Left renal cortex interstitium (tissue), 4 donors: ENCODE results near the gene SNX24. TPM values are rescaled to one million over a fixed set of nuclear protein-coding genes. Genes with fewer than 3 reads are reported as not detected.
"Not testable (repeated sequence)": the region's sequence is repeated elsewhere in the genome, so short reads cannot be mapped to it uniquely, and the experiment has no call there.

Experiments used
- DNase-seq, 4 donors: peaks; one replicate each; pipeline ENCODE4 v3.0.0-alpha.2; 2013; ENCODE audit warnings: low read depth in 4 of 4, low spot score in 2 of 4, missing footprints in 1 of 4
- polyA plus RNA-seq, 4 donors: library from polyadenylated mRNA; unstranded; fragments of 120-200 nt; gene quantifications; one replicate each; pipeline ENCODE4 v1.2.1, GENCODE V29; 2013; ENCODE audit not compliant: insufficient read length in 4 of 4

Gene SNX24
- polyA plus RNA-seq, 4 donors, result 20.3 to 24.7 (median 23.6) TPM

- no peak for DNase-seq
These were observed 112.0 kb downstream of the SNX24 start for GRCh38 chr5:122957457-122957856.

- no peak for DNase-seq
These were observed 114.5 kb downstream of the SNX24 start for GRCh38 chr5:122959740-122960445.

DNA sequence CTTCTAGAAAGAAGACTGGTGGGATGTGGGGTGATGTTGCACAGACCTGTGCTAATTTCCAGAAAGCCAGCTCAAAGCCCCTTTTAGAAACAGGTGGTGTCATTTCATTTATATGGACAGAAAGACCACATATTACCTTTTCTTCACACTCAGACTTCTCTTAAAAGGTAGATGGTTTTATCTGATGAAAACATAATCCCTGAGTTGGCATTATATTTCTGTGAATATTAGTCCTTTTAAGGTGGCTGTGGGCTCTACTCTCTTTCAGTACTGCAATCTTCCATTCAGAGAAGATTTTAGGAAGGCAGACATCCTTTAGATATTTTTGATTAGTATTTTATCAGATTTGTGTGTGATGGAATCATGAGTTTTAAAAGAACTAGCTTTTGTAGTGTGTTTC is 117.9 kb downstream of the SNX24 start:
- no peak for DNase-seq

GRCh38 chr5:122965111-122965510 is 119.7 kb downstream of the SNX24 start:
- no peak for DNase-seq

DNA sequence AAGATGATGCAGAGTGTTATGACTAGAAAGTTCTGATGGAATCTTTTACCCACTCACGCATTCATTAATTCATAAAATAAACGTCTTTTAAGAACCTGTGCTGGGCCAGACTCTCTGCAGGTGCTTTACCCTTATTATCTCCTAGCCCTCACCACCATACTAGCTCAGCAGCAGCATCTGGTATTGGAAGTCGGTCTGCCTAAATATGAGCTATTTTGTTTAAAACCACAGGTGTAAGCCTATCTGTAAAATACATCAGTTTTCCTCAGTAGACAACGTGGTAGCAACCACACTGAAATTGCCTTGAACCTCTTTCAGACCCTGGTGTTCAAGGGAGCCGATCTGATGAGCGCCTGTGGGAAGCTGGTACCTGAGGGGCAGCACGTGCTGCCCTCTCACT is 121.7 kb downstream of the SNX24 start:
- DNase-seq, result no peak

- DNase-seq, result no peak
These were observed 122.2 kb downstream of the SNX24 start for GRCh38 chr5:122967625-122968024.

DNA sequence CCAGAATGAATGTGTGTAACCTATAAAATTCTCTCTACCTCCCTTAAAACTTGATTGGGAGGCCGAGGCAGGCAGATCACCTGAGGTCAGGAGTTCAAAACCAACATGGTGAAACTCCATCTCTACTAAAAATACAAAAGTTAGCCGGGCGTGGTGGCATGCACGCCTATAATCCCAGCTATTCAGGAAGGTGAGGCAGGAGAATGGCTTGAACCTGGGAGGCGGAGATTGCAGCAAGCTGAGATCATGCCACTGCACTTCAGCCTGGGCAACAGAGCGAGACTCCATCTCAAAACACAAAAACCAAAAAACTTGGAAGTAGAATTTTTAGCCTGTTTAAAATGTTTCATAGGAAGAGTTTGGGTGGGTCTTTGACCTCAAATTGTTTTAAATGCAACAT is 122.6 kb downstream of the SNX24 start:
- DNase-seq, result not testable (repeated sequence)

DNA sequence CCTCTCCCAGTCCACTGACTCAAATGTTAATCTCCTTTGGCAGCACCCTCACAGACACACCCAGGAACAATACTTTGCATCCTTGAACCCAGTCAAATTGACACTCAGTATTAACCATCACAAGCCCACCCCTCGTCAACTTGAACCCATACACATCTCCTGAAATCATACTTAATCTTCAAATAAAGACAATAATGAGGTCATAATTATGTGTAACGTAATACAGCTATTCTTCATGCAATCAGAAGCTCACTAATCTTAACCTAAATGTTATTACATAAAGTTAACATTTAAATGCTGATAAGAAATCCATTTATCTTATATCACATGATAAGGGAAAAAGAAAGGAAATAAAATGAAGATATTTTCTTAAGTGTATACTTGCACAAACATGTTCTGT is 125.9 kb downstream of the SNX24 start:
- no peak for DNase-seq

GRCh38 chr5:122972877-122973276 is 127.5 kb downstream of the SNX24 start:
- DNase-seq, result no peak

GRCh38 chr5:122973759-122974158 is 128.3 kb downstream of the SNX24 start:
- not testable (repeated sequence) for DNase-seq

GRCh38 chr5:122974251-122974650 is 128.8 kb downstream of the SNX24 start:
- DNase-seq, result not testable (repeated sequence)

DNA sequence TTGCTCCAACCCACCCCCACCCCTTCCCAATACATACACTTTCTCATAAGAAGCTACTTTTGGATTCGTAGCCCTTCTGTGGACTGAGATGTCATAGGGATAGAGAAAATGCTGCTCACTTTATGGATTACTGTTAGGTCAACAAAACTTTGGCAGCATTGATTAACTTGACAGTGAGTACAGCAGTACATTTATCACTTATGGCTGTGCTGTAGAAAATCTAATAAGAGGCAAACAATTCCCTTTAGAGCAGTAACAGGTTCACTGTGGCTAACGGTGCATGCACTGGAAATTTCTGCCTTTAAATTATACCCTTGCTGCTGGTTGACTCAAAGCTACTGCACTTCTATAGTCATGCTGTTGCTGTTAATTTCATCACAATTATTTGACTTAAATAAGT is 131.9 kb downstream of the SNX24 start:
- DNase-seq, result no peak

- DNase-seq, result no peak
These were observed 132.7 kb downstream of the SNX24 start for GRCh38 chr5:122978068-122978467.

DNA sequence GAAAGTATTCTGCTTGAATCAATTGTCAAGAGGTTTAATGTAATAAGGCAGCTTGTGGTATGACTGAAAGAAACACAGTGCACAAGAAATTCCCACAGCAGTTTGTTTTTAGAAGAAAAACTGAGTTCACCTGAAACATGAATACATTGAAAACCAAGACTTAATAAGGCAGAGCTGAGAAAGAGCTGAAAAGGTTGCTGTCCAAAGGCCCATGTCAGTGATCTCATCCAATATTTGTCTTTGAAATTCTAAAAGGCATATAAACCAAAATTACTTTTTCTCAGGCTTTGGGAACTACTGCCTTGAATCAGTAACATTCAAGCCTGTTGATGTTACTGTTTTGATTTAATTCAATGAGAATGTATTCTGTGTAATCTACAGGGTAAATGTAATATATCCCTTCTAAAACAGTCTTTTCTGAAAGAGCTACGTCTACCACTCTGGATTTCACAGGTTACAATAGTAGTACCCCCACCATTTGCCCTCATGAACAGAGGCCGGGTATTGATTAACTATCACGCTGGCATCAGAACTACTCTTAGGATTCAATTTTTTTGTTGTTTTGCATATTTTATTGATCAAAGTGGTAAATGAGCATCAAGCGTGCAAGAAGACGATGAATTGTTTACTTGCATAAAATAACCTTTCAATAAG is 133.4 kb downstream of the SNX24 start:
- DNase-seq, result no peak

DNA sequence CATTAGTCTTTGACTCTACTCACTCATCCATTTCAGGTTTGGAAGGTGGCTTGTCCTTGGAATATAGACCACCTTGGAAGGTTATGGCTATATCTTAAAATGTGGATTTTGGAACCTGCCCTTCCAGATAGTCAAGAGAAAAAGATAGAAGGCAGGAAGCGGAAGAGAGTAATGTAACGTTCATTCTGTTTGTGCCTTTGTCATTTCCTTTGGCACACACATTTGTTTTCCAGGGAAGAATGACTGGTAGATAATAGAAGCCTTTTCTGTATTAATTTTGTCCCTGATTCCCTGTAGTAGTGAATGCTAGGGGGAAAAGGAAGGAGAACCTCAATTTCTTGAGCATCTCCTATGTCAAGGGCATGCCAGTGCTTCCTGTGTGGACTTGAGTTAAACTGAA is 136.4 kb downstream of the SNX24 start:
- no peak for DNase-seq

- no peak for DNase-seq
These were observed 137.0 kb downstream of the SNX24 start for GRCh38 chr5:122982376-122982775.

- DNase-seq, result no peak
These were observed 139.0 kb downstream of the SNX24 start for GRCh38 chr5:122984425-122984824.

DNA sequence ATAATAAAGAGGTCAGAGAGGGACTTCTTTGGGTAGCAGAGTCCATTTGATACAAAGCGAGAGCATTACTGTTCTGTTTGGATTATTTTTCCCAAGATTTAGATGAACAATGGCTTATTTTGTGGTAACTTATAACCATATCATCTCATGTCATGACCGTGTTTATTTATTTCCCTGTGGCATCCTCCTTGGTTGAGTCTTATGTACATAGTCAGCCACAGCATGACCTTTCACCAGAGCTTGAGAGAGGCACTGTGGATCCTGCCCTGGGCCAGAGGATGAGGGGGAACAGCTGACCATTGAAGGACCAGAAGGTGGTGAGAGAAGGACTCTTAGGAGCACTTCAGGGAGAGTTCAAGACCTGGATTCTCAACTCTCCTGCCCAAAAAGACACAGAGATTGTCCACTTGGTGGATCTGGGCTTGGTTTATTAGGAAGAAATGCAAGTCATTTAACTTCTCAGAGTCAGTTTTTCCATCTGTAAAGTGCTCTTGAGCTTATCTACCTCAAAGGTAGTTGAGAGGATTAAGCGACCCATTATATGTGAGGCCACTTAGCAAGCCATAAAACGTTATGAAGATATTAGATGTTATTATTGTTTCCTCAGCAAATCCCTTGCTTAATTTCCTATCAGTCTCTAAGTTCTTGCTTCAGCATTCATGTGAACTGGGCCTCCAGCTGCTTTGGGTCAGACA is 139.7 kb downstream of the SNX24 start:
- no peak for DNase-seq

- no peak for DNase-seq
These were observed 140.7 kb downstream of the SNX24 start for GRCh38 chr5:122985954-122986721.

DNA sequence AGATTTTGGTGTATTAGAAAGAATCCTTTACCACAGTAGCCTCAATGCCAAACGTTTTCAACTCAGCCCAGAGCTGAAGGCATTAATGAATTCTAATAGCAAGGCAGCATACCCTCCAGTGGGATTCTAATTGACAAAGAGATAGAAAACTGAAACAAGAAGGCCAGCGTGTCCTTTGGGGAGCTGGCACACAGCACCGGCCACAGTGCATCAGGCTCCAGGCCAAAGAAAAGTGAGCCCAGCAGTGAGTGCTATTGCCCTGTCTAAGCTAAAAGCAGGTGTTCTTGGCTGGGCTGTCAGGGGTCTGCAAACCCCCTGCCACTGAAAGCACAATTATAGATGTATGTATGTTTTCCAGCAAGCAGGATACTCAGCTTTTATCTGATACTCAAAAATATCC is 150.7 kb downstream of the SNX24 start:
- no peak for DNase-seq

DNA sequence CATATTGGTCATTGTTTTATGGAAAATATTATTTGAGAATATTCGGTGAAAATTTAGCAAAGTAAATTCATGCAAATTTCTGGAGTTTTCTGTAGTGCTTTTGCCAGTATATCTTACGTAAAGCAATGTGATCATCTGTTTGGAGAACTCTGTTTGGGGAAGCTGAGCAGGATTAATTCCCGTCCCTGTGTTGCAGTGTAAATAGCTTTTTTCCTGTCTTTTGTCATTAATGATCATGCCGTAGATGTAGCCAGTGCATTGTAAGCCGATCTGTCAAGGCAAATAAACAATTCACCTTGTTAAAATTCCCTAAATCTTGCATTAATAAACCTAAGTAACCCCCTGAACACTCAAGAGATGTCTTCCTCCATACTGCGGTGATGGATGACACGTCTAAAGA is 151.9 kb downstream of the SNX24 start:
- no peak for DNase-seq
